LoVo (cell line): Measurements from ENCODE around the gene TTYH2.
"Not testable (repeated sequence)": the region's sequence is repeated elsewhere in the genome, so short reads cannot be mapped to it uniquely, and the experiment has no call there.

ENCODE experiments used
- DNase-seq: peaks from one replicate; pipeline ENCODE4 v3.0.0-alpha.2; 2016; ENCODE audit warnings: low spot score

Gene TTYH2

DNA sequence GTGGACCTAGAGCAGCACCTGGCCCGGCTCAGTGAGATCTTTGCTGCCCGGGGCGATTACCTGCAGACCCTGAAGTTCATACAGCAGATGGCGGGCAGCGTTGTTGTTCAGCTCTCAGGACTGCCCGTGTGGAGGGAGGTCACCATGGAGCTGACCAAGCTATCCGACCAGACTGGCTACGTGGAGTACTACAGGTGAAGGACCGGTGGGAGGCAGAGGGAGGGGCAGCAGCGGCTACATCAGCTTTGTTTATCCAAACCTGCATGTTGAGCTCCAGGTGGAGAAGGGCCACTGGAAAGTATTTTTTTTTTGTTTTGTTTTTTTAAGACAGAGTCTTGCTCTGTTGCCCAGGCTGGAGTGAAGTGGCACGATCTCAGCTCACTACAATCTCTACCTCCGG is 23.9 kb downstream of the TTYH2 start:
- DNase-seq: no peak

DNA sequence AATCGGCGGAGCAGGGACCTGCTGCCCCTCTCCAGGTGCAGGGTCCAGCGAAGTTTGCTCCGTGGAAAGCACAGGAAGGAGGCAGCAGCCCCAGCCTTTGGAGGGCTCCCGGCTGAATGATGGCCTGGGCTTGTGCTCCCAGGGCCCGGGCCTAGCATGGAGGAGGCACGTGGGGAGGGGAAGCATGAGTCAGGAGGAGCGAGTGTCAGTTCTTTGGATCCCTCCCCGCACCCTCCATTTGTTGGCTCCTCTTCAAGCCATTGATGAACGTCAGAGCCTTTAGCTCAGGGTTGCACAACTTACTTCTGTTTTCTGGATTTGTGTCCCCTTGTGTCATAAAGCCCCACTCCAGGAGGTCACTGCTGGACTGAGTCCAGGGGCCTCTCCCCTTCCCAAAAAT is 25.8 kb downstream of the TTYH2 start:
- DNase-seq: no peak

DNA sequence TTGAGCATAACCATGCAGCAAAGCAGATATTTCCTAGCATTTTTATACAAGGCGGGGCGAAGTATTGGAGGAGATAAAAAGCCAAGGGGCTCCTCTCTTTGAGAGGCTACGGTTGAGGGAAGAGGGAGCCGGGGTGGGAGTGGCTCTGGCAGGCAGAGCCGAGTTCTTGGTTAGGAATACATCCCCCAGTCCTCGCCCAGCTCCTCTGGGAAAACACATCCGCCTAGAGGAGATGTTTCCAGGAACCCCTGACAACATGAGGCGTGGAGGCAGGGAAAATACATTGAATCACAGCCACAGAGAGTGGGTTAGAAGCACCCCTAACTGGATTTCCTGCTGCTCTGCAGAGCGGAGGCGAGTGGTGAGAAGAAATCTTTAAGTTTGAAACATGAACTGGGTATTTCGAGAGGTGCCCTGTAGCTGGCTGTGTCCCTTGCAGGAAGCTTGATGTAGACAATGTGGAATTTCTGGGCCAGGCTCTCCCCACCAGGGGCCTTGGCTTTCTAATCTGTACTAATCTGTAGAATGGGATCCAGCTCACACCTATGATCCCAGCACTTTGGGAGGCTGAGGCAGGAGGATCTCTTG is 27.3 kb downstream of the TTYH2 start:
- no peak for DNase-seq

DNA sequence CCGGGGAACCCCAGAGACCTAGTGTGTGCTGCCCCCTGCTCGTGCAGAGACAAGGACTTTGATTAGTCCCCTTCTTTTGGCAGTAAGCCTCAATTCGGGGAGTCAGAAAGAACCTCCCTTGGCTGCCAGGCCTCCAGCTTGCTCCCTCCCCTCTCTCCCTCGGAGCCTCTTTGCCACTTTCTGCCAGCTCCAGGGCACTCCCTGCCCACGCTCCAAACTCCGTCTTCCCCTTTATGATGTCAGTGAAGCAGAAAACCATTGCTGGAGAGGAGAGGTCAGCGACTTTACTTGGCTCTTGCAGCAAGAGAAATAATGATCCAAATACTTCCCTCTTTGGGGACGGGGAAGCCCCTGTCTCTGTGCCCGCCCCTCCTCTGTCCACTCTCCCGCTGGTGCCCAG is 28.1 kb downstream of the TTYH2 start:
- no peak for DNase-seq

DNA sequence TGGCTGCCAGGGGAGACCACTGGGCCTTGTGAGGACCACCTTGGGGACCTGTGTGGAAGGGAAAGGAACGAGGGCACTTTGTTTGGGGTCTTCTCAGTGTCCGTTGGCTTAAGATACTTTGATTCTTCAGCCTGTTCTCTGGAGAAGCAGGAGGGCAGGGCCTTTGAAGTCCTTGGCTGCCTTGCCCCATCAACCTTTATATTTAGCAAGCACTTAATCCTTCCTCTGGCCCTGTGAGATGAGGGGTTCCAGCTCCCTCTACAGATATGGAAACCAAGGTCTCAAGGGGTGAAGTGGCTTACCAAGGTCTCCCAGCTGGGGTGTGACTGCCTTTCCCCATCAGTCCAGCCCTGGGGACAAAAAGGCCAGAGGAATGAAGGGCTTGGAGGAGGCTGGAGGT is 28.5 kb downstream of the TTYH2 start:
- no peak for DNase-seq

DNA sequence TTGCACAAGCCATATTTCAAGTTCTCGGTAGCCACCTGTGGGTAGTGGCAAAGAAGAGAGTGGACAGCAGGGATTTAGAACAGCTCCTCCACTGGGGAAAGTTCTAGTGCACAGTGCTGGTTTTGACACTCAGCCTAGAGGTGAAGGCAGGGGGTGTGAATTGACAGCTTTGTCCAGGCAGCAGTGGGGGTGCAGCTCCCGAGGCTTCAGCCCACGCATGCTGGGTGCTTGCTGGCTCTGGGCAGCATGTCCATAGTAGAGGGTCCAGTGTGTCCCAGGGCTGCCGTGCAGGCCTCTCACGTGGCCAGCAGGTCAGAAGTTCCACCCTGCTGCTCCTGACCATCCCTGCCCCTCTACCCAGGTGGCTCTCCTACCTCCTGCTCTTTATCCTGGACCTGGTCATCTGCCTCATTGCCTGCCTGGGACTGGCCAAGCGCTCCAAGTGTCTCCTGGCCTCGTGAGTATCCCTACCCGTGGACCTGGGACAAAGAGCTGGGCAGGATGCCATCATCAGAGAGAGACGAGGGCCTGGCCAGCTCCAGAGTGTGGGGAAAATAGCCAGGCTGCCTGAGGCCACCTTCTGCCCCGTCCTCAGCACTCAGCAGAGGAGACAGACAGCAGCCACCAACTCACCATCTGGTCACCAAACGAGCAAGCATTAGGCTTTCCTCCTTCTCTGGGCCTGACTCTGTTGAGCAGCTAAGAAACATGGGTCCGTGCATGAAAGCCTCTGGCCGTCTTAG is 29.8 kb downstream of the TTYH2 start:
- no peak for DNase-seq

DNA sequence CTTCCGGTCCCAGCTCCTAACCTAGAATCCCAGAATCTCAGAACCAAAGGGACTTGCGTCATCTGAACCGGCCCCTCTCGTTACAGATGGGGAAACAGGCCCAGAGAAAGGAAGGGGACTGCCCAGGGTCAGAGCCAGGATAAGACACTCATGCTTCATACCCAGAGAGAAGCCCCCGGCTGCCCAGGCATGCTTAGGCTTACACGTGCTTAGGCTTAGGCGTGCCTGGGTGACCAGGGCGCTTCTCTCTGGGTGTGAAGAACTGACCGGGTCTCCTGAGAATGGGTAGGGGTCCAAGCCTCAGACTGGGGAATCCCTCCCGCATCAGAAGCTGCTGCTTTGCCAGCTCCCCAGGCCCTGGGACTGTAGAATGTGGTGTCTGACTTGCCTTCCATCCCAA is 30.8 kb downstream of the TTYH2 start:
- no peak for DNase-seq

DNA sequence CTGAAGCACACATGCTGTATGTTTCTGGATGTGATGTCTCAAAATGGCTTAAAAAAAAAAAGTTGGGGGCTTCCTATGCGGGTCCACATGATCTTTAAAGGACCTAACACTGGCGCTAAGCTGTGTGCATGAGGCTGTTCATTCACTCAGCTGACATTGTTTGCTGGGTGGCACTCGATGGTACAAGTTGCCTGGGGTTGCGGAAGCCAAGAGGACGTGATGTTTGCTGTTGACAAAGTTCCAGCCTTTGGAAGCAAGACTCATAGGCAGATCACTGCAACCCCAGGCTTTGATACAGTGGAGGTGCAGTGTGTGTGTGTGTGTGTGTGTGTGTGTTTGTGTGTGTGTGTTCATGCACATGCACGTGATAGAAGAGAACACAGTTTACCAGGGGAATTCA is 31.2 kb downstream of the TTYH2 start:
- DNase-seq: no peak

DNA sequence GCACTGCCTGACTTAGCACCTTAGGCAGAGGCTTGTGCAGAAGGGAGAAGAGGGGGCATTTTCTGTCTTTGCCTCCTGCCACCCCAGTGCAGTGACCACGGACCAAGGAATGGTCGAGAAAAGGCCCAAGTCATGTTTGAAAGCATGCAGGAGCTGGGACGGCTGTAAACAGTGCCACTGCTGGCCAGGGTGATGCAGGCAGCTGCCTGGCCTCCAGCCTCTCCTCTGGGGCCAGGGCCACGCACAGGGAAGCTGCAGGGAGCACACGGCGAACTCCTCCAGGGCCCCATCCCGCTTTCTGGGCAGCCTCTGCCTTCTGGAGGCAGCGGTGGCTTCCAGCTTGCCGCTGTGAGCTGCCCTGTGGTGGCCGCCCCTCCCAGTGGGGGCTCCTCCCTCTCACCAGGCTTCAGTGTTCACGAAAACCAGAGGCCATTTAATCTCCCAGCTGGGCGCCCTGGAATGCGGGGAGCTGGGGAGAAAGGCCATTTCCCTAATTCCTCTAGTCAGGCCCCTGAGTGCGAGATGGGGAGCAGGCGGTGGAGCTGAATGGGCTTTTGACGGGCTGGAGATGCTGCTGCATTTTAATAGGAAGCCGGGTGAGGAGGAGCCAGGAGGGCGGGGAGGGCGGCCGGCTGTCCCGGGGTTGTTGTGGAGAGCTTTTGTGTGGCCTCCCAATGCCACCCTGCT is 31.9 kb downstream of the TTYH2 start:
- no peak for DNase-seq

DNA sequence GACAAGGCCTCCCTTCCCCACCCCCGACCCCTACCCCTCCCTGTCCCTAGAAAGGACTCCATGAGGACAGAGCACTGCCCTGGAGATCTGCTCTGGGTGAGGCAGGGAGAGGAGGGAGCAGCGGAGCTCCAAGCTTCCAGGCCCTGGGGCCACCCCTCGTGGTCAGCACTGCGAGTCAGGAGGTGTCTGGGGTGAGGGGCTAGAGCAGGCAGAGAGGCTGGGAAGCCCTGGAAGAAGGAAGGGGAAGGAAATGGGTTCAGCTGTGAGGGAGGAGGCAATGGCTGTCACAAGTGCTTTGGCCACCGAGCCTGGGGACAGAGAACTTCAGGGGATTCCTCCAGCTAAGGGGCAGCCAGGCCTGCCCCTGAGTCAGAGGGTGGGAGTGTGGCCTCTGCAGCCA is 32.5 kb downstream of the TTYH2 start:
- no peak for DNase-seq

DNA sequence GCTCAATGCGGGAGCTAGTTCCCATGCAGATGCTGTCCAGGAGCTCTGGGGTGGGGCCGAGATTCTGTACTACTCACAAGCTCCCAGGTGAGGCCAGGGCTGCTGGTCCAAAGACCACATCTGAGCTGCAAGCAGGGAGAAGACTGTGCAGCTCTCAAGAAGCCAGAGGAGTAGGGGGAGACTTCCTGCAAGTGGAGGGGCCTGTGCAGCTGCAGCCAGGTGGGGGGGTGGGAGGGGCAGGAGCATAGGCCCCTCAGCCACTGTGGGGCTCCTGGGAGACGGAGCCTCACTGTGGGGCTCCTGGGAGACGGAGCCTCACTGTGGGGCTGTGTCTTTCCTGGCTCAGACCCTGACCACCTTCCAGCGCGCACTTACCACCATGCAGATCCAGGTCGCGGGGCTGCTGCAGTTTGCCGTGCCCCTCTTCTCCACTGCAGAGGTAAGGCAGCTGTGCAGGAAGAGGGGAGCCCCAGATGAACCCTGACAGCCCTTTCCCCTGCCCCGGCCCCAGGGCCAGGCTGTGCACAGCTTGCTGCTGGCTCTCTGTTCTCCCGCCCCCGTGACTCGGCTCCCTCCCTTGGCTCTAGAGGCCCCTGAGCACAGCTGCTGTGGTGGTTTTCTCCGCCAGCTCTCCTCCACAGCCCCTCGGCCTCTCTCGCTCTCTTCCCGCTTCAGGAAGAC is 36.4 kb downstream of the TTYH2 start:
- DNase-seq: no peak

DNA sequence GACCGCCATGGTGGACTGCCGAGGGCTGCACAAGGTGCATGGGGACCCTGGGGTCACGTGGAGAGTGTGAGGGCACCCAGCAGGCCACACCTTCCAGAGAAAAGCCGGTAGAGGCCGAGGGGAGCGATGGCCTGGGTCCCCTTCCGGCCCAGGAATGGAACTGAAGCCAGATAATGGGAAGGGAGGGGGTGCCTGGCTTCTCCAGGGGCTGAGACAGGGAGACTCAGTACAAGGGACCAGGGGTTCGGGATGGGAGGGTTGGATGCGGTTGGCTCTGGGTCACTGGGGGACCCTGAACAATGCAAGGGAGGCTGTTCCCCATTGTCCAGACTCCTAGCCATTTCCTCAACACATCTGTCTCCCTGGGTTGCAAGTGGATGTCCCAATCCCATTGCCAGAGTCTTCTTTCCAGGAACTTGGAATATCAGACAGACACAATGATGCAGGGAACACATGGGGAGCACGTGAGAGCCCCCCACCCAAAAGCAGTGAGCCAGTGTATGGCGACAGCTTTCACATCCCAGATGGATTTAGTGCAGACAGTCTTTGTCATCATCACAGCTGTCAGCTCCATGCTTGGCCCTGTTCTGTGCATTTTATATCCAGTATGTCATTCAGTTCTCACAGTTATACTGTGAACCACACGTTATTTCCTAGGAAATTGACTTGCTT is 37.1 kb downstream of the TTYH2 start:
- no peak for DNase-seq

DNA sequence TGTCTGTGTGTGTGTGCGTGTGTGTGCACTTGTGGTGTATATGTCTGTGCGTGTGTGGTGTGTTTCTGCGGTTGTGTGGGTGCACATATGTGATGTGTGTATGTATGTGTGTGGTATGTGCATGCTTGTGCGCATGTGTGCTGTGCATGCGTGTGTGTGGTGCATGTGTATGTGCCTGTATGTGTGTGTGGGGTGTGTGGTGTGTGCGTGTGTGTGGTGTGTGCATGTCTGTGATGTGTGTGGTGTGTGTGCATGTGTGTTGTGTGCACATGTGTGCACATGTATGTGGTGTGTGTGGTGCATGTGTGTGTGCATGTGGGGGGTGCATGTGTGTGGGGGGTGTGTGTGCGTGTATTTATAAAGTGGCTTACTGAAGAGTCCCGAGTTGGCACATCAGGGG is 37.7 kb downstream of the TTYH2 start:
- DNase-seq: no peak

DNA sequence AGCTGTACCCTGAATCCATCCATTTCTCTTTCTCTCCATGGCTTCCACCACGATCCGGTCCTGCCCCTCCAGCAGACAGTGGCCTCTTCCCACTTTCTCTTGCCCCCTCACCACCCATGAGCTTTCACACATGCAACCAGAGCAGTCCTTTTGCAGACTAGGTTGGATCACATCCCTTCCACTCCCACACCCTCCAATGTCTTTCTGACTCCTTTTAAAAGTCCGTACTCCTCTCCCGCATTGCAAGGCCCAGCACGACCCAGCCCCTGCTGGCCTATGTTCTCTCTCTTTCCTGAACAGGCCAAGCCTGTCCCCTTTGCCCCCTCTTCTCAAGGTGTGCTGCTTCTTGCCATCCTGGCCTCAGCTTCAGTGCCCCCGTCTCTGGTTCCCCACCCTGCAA is 38.2 kb downstream of the TTYH2 start:
- DNase-seq: no peak

DNA sequence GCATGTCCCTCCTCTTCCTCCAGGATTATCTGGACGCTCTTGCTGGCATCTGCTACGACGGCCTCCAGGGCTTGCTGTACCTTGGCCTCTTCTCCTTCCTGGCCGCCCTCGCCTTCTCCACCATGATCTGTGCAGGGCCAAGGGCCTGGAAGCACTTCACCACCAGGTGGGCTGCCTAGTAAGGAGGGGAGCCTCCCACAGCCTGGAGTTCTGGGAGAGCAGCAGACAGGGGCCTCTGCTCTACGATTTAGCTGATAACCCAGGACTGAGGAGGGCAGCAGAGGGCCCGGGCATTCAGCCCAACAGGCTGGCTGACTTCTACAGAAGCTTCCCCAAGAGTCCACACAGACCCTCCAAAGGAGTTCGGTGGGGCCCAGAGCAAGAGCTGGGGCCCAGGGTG is 38.8 kb downstream of the TTYH2 start:
- no peak for DNase-seq

DNA sequence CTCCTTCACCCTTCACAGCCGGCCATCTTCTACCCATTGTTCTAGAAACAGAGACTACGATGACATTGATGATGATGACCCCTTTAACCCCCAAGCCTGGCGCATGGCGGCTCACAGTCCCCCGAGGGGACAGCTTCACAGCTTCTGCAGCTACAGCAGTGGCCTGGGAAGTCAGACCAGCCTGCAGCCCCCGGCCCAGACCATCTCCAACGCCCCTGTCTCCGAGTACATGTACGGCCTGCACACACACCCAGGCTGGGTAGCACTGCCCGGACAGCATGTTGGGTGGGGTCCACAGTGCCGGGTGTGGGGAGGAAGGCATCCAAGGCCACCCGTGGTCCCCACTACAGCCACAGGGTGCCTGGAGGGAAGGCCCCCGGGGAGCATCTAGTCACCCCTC is 39.7 kb downstream of the TTYH2 start:
- no peak for DNase-seq

DNA sequence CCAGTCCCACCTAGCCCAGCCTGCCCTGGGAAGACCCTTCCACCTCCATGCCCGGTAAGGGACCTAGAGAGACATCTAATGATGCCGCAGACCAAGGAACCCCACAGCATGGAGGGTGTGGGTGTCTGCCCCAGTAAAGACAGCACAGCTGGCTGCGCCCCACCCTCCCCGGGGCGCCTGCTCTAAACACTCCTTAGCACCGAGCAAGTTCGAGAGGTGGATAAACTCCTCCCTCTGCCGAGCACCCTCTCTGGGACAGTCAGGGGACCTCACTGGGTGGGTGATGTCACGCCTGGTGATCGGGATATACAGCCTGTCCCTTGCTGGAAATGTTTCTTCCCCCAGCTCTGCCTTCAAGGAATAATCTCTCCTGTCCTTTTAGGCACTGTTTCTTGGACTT is 43.9 kb downstream of the TTYH2 start:
- no peak for DNase-seq

DNA sequence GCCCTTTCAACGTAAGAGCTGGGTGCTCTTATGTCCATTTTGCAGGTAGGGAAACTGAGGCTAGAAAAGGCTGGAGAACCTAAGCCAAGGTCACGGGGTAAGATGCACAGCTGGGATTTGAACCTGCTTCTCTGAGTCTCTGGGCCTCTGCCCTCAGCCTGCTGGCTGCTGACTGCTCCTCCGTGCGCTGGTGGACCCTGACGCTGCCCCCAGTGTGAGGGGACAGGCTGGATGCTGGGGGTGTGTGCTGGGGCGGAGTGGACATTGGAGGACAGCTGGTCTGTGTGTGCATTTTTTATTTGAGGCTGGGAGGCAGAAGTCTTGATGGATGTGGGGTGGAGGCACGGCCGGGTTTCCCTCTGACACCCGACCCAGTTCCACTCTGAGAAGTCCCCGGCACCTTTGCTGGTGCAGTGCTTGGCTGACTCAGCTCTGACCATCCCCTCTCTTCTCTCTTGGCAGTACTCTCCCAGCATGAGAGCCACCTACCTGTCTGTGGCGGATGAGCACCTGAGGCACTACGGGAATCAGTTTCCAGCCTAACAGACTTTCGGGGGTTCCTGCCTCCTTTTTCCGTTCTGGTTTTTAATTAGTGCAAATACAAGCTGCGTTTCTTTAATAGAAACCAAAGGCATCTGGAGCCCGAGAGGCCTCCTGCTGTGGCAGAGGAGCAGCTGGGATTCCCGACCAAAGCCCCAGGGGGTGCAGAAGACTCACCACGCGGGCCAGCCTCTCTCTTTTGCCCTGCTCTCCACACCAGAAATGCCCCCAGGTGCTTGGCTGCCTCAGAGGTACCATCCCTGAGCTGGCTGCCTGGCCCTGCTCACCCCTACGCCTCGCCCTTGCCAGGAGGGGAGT is 46.5 kb downstream of the TTYH2 start:
- DNase-seq: no peak

DNA sequence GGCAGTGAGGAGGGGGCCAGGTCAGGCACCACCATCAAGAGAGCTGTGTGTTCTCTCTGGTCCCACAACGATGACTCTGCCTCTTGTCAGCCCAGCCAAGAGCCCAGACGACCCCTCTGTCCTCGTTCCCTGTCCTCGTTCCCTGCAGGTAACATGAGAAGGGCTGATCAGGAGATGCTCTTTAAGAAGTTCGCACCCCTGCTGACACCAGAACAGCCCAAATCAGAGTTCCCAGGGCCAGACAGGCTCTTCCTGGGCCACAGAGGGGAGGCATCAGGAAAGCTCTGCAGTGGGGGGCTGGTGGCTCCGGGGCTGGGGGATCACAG is 47.1 kb downstream of the TTYH2 start:
- no peak for DNase-seq

DNA sequence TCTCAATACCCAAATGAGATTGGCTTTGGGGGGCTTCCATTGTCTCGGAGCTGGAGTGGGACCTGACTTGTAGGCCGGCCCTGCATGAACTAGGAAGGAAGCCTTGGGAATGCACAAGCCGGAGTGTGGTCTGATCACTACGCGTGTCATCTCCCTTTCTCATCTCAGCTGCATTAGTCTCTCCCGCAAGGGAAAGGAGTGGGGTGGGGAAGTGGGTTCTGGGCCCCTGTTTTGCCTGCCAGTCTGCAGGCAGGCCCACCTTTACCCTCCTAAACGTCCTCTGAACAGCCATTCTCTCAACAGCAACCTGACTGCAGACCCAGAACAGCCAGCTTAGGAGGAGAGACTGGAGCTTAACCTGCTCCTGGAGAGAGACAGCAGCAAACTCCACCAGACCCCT is 49.2 kb downstream of the TTYH2 start:
- no peak for DNase-seq

DNA sequence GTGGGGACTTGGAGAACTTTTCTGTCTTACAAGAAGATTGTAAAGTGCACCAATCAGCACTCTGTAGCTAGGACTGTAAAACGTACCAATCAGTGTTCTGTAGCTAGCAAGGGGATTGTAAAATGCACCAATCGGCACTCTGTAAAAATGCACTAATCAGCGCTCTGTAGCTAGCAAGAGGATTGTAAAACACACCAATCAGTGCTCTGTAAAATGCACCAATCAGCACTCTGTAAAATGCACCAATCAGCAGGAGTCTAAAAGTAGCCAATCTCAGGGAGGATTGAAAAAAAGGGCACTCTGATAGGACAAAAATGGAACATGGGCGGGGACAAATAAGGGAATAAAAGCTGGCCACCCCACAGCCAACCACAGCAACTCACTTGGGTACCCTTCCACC is 53.7 kb downstream of the TTYH2 start:
- DNase-seq: not testable (repeated sequence)

DNA sequence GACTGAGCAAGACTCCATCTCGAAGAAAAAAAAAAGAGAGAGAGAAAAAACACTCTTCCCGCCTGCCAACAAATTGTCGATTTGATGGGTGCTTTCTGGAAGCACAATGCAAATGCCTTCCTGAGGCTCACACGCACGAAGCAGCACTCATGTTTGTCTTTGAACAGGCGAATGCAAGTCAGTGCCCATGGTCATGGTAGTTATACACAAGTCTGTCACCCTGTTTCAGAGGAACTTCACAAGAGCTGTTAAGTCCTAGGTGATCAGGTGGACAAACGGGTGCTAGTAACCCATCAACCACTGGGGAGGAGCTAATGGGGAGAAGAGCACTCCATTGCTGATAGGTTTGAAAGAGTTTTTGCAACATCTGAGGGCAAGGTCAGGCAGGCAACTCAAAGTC is 54.2 kb downstream of the TTYH2 start:
- no peak for DNase-seq
